Muscle layer of duodenum (tissue), 2 donors: ENCODE measurements around the gene UBQLN4.
A peak's percentile ranks its signal among the peaks of the same experiment; 100 is the strongest.

Source experiments
- H3K27ac ChIP-seq: one replicate; pipeline ENCODE4 v1.7.0; 2013; ENCODE audit warnings: mild to moderate bottlenecking, low read length
- H3K27me3 ChIP-seq: one replicate; pipeline ENCODE4 v1.7.0; 2013; ENCODE audit warnings: low read depth, mild to moderate bottlenecking, control low read depth, low read length
- H3K36me3 ChIP-seq, 2 donors: one replicate each; pipeline ENCODE4 v1.7.0; 2013; ENCODE audit warnings: low read length in 2 of 2, control low read depth in 1 of 2, mild to moderate bottlenecking in 1 of 2; ENCODE audit not compliant: insufficient read depth in 2 of 2, control insufficient read depth in 1 of 2
- H3K4me1 ChIP-seq, 2 donors: one replicate each; pipeline ENCODE4 v1.7.0; 2013; ENCODE audit warnings: low read length in 2 of 2, mild to moderate bottlenecking in 2 of 2, control low read depth in 1 of 2, moderate library complexity in 1 of 2; ENCODE audit not compliant: insufficient read depth in 2 of 2, control insufficient read depth in 1 of 2
- H3K4me3 ChIP-seq, 2 donors: one replicate each; pipeline ENCODE4 v1.7.0; 2013; ENCODE audit warnings: low read length in 2 of 2, low read depth in 1 of 2, mild to moderate bottlenecking in 1 of 2
- H3K9me3 ChIP-seq, 2 donors: one replicate each; pipeline ENCODE4 v1.7.0; 2013; ENCODE audit warnings: low read length in 2 of 2, control low read depth in 1 of 2, mild to moderate bottlenecking in 1 of 2; ENCODE audit not compliant: control insufficient read depth in 1 of 2
- donor health status: healthy.

Gene UBQLN4

DNA sequence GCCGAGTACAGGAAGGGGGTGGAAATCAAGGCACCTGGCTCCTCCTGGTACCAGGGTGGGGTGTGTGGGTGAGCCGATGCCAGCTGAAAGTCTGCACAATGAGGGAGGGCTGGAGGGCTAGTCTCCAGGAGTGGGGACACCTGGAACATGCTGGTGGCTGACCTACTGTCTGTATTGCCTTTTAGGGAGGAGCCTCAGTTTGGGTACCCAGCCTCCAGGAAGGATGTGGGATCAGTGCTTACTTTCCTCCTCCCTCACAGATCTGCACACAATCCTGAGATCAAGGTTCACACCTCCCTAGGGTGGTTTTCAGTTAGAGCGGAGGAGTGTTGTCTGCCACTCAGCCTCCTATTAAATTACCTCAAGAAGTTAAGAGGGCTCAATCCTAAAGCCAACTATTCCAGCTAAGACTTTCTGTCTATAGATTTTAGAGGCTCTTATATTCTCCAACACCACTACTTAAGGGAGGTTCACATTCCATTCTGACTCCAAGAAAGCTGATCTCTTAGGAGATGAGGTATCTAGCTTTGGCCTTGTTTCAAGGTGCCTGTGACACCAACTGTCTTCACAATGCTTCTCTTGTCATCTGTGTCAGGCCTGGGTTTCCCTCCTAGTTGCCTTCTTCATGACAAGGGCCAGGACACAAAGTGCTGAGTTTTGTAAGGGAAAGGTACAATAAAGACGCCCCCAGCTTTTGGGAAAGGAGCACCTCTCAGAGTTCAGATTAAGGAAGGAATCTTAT lies 48.6 kb downstream of the UBQLN4 start:
- H3K4me1 ChIP-seq: no peaks in the 10 kb centered on the region
- H3K9me3 ChIP-seq: no peaks in the 10 kb centered on the region
- H3K4me3 ChIP-seq: no peak overlapping the region
- H3K36me3 ChIP-seq: peaks cover 12 to 17% of the 10 kb centered on the region in 2 donors
- H3K27ac ChIP-seq: no peak overlapping the region
- no peaks in the 10 kb centered on the region for H3K27me3 ChIP-seq

DNA sequence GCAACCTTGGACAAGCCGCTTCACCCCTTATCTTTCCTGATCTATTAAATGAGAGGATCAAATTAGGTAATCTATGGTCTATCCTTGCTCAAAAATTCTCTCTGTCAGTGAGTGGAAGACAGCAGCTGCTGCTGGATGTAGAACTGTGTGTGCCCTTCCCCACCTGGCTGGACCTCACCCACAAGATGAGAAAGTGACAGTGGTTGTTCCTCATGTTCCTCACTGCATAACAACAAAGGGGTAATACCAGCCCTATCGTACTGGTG lies 49.7 kb downstream of the UBQLN4 start:
- Histone ChIP-seq H3K4me3 (no peak overlapping the region), H3K27ac (no peak overlapping the region)

DNA sequence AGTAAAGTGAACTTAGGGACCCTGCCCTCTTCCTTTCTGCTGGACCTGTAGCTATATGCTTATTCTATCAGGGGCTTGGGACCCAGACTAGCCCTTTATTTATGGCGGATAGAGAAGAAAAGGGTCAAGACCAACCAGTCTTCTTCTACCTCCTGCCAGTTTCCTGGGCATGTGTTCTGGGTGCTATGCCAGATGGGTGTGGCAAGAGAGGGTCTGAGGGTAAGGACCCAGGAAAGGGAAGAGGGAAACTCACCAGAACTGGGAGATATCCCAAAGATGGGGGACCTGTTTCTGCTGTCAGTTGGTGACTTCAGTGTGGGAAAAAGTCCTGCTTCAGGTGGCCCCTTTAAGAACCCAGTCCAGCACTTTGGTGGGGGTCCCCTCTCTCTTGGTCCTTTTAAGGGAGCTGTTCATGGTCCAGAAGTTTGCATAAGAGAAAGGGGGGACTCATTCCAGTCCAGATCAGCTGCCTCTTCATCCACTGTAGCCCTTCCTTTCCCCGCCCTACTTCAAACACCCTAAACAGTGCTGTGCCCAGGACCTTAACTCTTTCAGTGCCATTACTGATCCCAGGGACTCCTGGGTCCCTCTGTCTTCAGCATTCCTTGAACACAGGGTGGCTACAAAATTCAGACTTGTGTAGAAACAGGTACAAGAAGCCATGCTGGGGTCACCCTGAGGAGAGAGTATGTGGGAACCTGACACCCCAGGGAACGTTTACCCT lies 51.2 kb downstream of the UBQLN4 start:
- H3K27me3 ChIP-seq: no peaks in the 10 kb centered on the region
- no peaks in the 10 kb centered on the region for H3K4me1 ChIP-seq
- peak overlapping the region in 1 of 2 donors; percentile 39 for H3K4me3 ChIP-seq
- no peaks in the 10 kb centered on the region for H3K36me3 ChIP-seq
- no peaks in the 10 kb centered on the region for H3K9me3 ChIP-seq
- H3K27ac ChIP-seq: peak overlapping the region; percentile 47

More for the DNA sequence above, 49.7 kb downstream of the UBQLN4 start:
- no peaks in the 10 kb centered on the region for H3K4me1 ChIP-seq
- H3K36me3 ChIP-seq: peaks cover 4 to 6% of the 10 kb centered on the region in 2 donors
- H3K27me3 ChIP-seq: no peaks in the 10 kb centered on the region
- H3K9me3 ChIP-seq: no peaks in the 10 kb centered on the region

DNA sequence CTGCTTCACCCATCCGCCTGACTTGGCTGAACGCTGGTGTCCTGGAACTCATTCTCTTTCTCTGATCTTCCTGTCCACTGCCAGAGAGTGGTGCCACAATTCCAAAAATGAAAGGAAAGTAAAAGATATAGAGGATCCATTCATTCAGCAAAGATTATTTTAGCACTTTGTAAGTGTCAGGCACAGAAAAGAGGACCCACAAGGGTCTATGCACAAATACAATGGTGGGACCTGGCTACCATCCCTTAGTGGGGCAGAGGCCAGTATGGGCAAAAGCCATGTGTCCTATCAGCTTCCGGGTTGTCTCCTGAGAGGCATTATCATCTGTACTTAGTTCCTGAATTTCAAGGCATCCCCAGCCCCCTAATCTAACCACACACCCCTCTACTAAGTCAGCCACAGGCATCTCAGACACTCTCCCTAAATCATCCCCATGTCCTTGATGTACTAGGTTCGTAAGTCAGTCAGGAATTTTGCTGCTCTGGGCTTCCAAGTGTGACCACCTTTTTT lies 51.9 kb downstream of the UBQLN4 start:
- H3K4me3 ChIP-seq: peak overlapping the region in 1 of 2 donors; percentile 39
- H3K27me3 ChIP-seq: no peaks in the 10 kb centered on the region
- H3K36me3 ChIP-seq: no peaks in the 10 kb centered on the region
- H3K4me1 ChIP-seq: no peaks in the 10 kb centered on the region
- H3K9me3 ChIP-seq: no peaks in the 10 kb centered on the region
- no peak overlapping the region for H3K27ac ChIP-seq

DNA sequence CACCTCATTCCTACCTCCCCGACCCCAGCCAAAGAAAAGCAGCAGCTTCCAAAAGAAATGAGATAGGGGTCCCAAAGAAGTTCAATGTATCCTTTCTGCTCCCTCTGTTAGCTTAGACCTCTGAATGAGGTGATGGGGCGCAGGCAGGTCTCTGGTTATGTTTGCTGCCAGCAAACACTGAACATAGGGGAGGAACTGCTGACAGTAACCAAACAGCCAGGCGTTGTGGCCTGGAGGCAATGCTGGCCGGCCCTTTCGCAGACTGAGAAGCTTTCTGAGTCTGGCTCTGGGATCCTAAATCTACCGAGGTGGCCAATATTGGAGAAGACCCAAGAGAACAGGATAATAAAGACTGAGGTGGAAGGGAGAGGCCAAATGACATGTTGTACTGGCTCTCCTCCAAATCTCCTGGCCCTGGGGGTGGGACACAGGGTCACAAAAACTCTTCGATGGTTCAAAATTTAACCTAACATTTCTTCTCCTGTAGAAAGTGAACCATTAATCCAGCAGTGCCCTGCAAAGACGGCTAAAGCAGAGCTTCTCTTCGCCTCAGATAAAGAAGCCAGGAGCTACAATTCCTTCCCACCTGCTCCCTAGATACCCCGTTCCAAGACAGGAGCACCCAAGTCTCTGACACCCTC lies 52.5 kb downstream of the UBQLN4 start:
- Histone ChIP-seq H3K36me3 (no peaks in the 10 kb centered on the region), H3K9me3 (no peaks in the 10 kb centered on the region), H3K4me1 (no peaks in the 10 kb centered on the region), H3K27me3 (no peaks in the 10 kb centered on the region), H3K4me3 (no peak overlapping the region), H3K27ac (no peak overlapping the region)

DNA sequence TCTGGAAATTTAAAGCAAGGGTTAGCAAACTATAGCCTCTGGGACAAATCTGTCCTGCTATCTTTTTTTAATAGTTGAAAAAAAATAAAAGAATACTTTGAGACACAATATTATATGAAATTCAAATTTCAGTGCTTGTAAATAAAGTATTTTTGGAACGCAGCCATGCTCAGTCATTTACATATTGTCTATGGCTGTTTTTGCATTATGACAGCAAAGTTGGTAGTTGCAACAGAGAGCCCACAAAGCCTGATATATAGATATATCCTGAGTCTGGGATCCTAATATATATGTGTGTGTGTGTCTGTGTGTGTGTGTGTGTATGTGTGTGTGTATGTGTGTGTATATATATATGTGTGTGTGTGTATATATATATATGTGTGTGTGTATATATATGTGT lies 53.6 kb downstream of the UBQLN4 start:
- no peak overlapping the region for H3K4me3 ChIP-seq
- H3K27me3 ChIP-seq: no peaks in the 10 kb centered on the region
- no peaks in the 10 kb centered on the region for H3K9me3 ChIP-seq
- H3K27ac ChIP-seq: no peak overlapping the region
- H3K36me3 ChIP-seq: no peaks in the 10 kb centered on the region
- H3K4me1 ChIP-seq: no peaks in the 10 kb centered on the region

DNA sequence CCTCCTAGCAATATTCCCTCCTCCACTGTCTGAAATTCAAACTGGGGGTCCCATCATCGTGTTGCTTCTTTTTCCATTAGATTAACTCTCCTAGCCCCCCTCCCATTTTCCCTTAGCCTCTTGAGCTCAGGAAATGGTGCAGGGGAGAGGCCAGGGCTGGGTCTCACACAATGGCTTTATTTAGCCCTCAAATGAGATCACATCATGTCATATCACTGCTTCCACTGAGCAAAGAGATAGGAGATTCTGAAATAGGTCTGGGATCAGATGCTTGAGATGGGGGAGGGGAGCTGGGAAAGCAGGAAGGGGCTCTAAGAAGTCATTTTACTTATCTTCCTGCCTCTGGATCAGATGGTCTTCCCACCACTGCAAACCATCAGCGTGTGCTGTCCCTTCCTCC lies 57.4 kb downstream of the UBQLN4 start:
- Histone ChIP-seq H3K27me3 (no peaks in the 10 kb centered on the region), H3K4me1 (no peaks in the 10 kb centered on the region), H3K27ac (no peak overlapping the region), H3K9me3 (no peaks in the 10 kb centered on the region), H3K36me3 (no peaks in the 10 kb centered on the region), H3K4me3 (no peak overlapping the region)

DNA sequence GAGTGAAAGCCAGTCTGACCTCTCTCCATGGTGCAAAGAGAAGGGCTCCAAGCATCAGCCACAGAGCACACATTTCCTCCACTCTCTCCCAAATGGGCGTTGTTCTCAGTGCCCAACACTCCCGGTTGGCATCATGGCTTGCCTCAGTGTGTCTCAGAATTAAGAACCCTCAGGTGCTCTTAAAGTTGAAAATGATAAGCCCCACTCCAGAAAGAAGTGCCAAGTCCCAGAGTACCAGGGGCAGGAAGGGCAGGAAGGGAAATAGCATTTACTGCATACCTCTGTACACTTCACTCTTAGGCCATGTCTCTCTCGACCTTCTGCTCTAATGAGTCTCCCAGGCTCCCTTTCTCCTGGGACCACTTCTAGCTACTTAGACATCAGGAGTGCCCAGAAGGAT lies 60.0 kb downstream of the UBQLN4 start:
- H3K36me3 ChIP-seq: no peaks in the 10 kb centered on the region
- H3K27ac ChIP-seq: no peak overlapping the region
- H3K9me3 ChIP-seq: no peaks in the 10 kb centered on the region
- no peaks in the 10 kb centered on the region for H3K27me3 ChIP-seq
- peaks cover 0 to 10% of the 10 kb centered on the region in 2 donors for H3K4me1 ChIP-seq
- no peak overlapping the region for H3K4me3 ChIP-seq

DNA sequence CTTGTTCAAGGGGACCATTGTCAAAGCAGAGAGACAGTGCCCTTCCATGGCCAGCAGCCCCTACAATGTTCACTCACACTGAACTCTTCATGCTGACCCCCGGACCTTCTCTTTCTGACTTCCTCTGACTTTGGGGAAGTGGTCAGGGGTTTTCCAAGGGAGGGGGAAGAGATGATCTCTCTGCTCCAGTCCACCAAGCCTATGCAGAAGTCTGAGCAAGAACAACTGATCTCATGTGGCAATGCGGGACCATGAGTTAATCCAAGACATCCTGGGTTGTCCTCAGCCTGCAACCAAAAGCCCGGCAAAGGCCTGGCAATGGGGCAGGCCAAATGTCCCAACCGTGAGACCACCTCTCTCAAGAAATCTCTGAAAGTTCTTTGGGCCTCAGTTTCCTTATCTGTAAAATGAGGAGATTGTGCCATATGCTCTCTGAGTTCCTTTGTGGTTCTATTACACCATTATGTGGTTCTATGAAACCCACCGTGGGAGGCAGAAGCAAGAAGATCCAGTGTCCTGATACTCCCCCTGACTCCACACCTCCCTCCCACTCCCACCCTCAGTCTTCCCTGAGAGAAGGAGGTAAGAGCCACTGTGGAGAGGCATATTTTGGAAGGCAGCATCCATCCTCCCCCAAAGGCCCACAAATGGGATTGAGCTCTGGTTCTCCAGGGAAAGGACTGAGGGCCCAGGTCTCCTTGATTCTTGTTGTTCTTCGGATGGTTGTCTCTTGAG lies 63.4 kb downstream of the UBQLN4 start:
- no peaks in the 10 kb centered on the region for H3K27me3 ChIP-seq
- peaks cover 0 to 10% of the 10 kb centered on the region in 2 donors for H3K4me1 ChIP-seq
- H3K4me3 ChIP-seq: no peak overlapping the region
- no peaks in the 10 kb centered on the region for H3K36me3 ChIP-seq
- no peaks in the 10 kb centered on the region for H3K9me3 ChIP-seq
- H3K27ac ChIP-seq: no peak overlapping the region

DNA sequence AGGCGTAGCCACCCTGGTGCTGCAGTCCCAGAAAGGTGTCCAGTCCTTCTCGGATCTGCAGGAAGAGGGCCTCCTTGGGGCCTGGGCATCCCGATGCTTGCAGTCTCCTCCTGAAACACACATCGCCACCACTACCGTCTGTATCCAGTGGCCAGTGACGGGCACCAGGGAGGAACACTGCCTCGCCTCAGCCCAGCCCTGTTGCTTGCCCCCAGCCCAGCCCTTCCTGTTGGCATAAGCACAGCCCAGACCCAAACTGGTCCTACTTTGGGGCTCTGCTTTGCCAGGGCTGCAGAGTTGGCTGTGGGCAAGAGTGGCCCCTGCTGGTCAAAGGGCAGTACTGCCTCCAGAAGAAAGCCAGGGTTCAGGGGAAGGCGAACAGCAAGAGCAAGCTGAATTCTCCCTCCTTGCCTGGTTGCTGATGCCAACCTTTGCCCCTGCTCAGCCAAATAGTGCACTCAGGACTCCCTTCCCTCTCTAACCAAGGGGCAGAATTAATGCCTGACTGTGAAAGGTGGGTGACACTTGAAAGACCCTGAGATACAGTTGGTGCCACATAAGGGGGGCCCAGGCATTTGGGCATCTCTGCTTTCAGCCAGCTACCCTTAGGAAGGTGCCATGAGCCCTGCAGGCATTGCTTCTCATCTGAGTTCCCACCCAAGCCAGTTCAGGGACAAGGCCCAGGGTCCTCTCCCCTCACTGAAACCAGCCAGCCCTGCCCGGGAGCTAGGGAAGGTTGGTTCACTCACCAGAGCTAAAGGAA lies 64.2 kb downstream of the UBQLN4 start:
- no peak overlapping the region for H3K27ac ChIP-seq
- H3K36me3 ChIP-seq: no peaks in the 10 kb centered on the region
- H3K4me1 ChIP-seq: peaks cover 0 to 10% of the 10 kb centered on the region in 2 donors
- H3K9me3 ChIP-seq: no peaks in the 10 kb centered on the region
- peak overlapping the region; percentile 63 to 78 for H3K4me3 ChIP-seq
- no peaks in the 10 kb centered on the region for H3K27me3 ChIP-seq
